Renal cortex interstitium (tissue), 15 donors: ENCODE data around the gene DIPK1A. TPM values are rescaled to one million over a fixed set of nuclear protein-coding genes. Genes with fewer than 3 reads are reported as not detected.

Source experiments
- DNase-seq, 11 donors: peaks; one replicate each; pipeline ENCODE4 v3.0.0-alpha.2; 2013; ENCODE audit warnings: low read depth in 9 of 11, low spot score in 4 of 11; ENCODE audit errors: extremely low read depth in 1 of 11
- long read RNA-seq, 16 experiments: transcript quantifications; one replicate each; lab custom pipeline, GENCODE V29; 2026
- polyA plus RNA-seq, 3 donors: library from polyadenylated mRNA; unstranded; fragments of 120-200 nt; gene quantifications; one replicate each; pipeline ENCODE4 v1.2.1, GENCODE V29; 2013; ENCODE audit not compliant: insufficient read length in 3 of 3

Gene DIPK1A
- polyA plus RNA-seq = 1 to 10 TPM; 7.5 to 9.4 (median 9.1) TPM
- long read RNA-seq, donor 1, partial matches to known transcripts = 4,092 of 5,219 reads
- long read RNA-seq, donor 1, other reads (novel, unspliced or antisense) = 1,125 of 5,219 reads
- long read RNA-seq, donor 2, partial matches to known transcripts = 0 of 3 reads
- long read RNA-seq, donor 2, other reads (novel, unspliced or antisense) = 0 of 3 reads
- long read RNA-seq, donor 3, partial matches to known transcripts = 0 of 1 reads
- long read RNA-seq, donor 3, other reads (novel, unspliced or antisense) = 0 of 1 reads
- long read RNA-seq, donor 4, partial matches to known transcripts = 0 of 2 reads
- long read RNA-seq, donor 4, other reads (novel, unspliced or antisense) = 0 of 2 reads
- long read RNA-seq, donor 5 = 0 reads
- long read RNA-seq, donor 6, partial matches to known transcripts = 4,815 of 4,918 reads
- long read RNA-seq, donor 6, other reads (novel, unspliced or antisense) = 101 of 4,918 reads
- long read RNA-seq, donor 7, transcript FAM69A-201 (5 exons, 2,574 nt) = major isoform, 5 of 5 reads
- long read RNA-seq, donor 7, partial matches to known transcripts = 0 of 5 reads
- long read RNA-seq, donor 7, other reads (novel, unspliced or antisense) = 0 of 5 reads
- long read RNA-seq, donor 8, partial matches to known transcripts = 9,259 of 9,462 reads
- long read RNA-seq, donor 8, other reads (novel, unspliced or antisense) = 199 of 9,462 reads
- long read RNA-seq, donor 9, partial matches to known transcripts = 0 of 1 reads
- long read RNA-seq, donor 9, other reads (novel, unspliced or antisense) = 0 of 1 reads
- long read RNA-seq, donor 10, partial matches to known transcripts = 4,741 of 4,834 reads
- long read RNA-seq, donor 10, other reads (novel, unspliced or antisense) = 91 of 4,834 reads
- long read RNA-seq, donor 11, partial matches to known transcripts = 0 of 2 reads
- long read RNA-seq, donor 11, other reads (novel, unspliced or antisense) = 0 of 2 reads
- long read RNA-seq, donor 12, partial matches to known transcripts = 4,563 of 4,632 reads
- long read RNA-seq, donor 12, other reads (novel, unspliced or antisense) = 67 of 4,632 reads
- long read RNA-seq, donor 13, partial matches to known transcripts = 0 of 4 reads
- long read RNA-seq, donor 13, other reads (novel, unspliced or antisense) = 0 of 4 reads
- long read RNA-seq, donor 14, partial matches to known transcripts = 5,380 of 5,499 reads
- long read RNA-seq, donor 14, other reads (novel, unspliced or antisense) = 118 of 5,499 reads
- long read RNA-seq, donor 15, partial matches to known transcripts = 1,641 of 1,689 reads
- long read RNA-seq, donor 15, other reads (novel, unspliced or antisense) = 48 of 1,689 reads
- long read RNA-seq, donor 16, transcript FAM69A-201 (5 exons, 2,574 nt) = major isoform, 7 of 9,829 reads
- long read RNA-seq, donor 16, partial matches to known transcripts = 9,524 of 9,829 reads
- long read RNA-seq, donor 16, other reads (novel, unspliced or antisense) = 297 of 9,829 reads

- DNase-seq = peak in 10 of 11 donors; percentile 39 to 76 (median 62)
Observed at GRCh38 chr1:92961131-92961895, at the start of gene DIPK1A. TSS of gene DIPK1A (minus strand) at chr1:92961462. CDS start at chr1:92961429, 33 bp downstream.

GRCh38 chr1:93007941-93008577 is 46.8 kb upstream of the DIPK1A start:
- DNase-seq = no peak

- DNase-seq = no peak
Observed at GRCh38 chr1:93005252-93005598, 44.0 kb upstream of the DIPK1A start.

GRCh38 chr1:93004566-93005251 is 43.4 kb upstream of the DIPK1A start:
- DNase-seq = no peak

- DNase-seq = no peak
Observed at GRCh38 chr1:93003981-93004380, 42.7 kb upstream of the DIPK1A start.

- DNase-seq = no peak
Observed at GRCh38 chr1:93002781-93003180, 41.5 kb upstream of the DIPK1A start.

- DNase-seq = no peak
Observed at GRCh38 chr1:93001893-93002292, 40.6 kb upstream of the DIPK1A start.

GRCh38 chr1:93000751-93001175 is 39.5 kb upstream of the DIPK1A start:
- DNase-seq = peak in 1 of 11 donors; percentile 11

- DNase-seq = no peak
Observed at GRCh38 chr1:93000291-93000690, 39.0 kb upstream of the DIPK1A start.

GRCh38 chr1:92998821-92999220 is 37.6 kb upstream of the DIPK1A start:
- DNase-seq = no peak

- DNase-seq = no peak
Observed at GRCh38 chr1:92995441-92996430, 34.5 kb upstream of the DIPK1A start.

- DNase-seq = peak; percentile 65 to 90 (median 76)
Observed at GRCh38 chr1:92994105-92994712, 32.9 kb upstream of the DIPK1A start.

- no peak for DNase-seq
Observed at GRCh38 chr1:92993581-92993980, 32.3 kb upstream of the DIPK1A start.

- no peak for DNase-seq
Observed at GRCh38 chr1:92992877-92993276, 31.6 kb upstream of the DIPK1A start.

- no peak for DNase-seq
Observed at GRCh38 chr1:92992054-92992453, 30.8 kb upstream of the DIPK1A start.
